H9 (cell line): Measurements from ENCODE around the gene MED27. TPM values are rescaled to one million over a fixed set of nuclear protein-coding genes. Genes with fewer than 3 reads are reported as not detected.

ENCODE experiments used
- DNase-seq: peaks from one replicate; pipeline ENCODE4 v3.0.0-alpha.2; 2017
- H2AFZ ChIP-seq: one replicate; pipeline ENCODE4 v1.6.1; 2013; ENCODE audit warnings: mild to moderate bottlenecking, low read length, control low read depth, moderate library complexity
- H2AK5ac ChIP-seq: 2 replicates; pipeline ENCODE4 v1.6.1; 2013; ENCODE audit warnings: low read length, control low read depth, mixed read lengths; ENCODE audit not compliant: insufficient read length
- H2BK120ac ChIP-seq: one replicate; pipeline ENCODE4 v1.6.1; 2013; ENCODE audit warnings: low read depth, mild to moderate bottlenecking, low read length, control low read depth, inconsistent platforms; ENCODE audit not compliant: poor library complexity, severe bottlenecking
- H2BK12ac ChIP-seq: 2 replicates; pipeline ENCODE4 v1.6.1; 2013; ENCODE audit warnings: low read length, control low read depth, mixed read lengths, low read depth; ENCODE audit not compliant: insufficient read length
- H2BK15ac ChIP-seq: 2 replicates; pipeline ENCODE4 v1.6.1; 2013; ENCODE audit warnings: low read depth, low read length, control low read depth
- H2BK20ac ChIP-seq: one replicate; pipeline ENCODE4 v1.6.1; 2013; ENCODE audit warnings: low read depth, mild to moderate bottlenecking, low read length, control low read depth, inconsistent platforms; ENCODE audit not compliant: poor library complexity, severe bottlenecking
- H2BK5ac ChIP-seq: 2 replicates; pipeline ENCODE4 v1.6.1; 2013; ENCODE audit warnings: low read length, control low read depth, mixed read lengths; ENCODE audit not compliant: insufficient read length
- H3K14ac ChIP-seq: 2 replicates; pipeline ENCODE4 v1.6.1; 2013; ENCODE audit warnings: low read length, control low read depth; ENCODE audit not compliant: insufficient read depth
- H3K18ac ChIP-seq: 2 replicates; pipeline ENCODE4 v1.6.1; 2013; ENCODE audit warnings: low read depth, mild to moderate bottlenecking, mixed read lengths, low read length, control low read depth; ENCODE audit not compliant: insufficient read length
- H3K23ac ChIP-seq: 2 replicates; pipeline ENCODE4 v1.6.1; 2013; ENCODE audit warnings: low read length, control low read depth, mixed read lengths, low read depth; ENCODE audit not compliant: insufficient read length
- H3K23me2 ChIP-seq: 2 replicates; pipeline ENCODE4 v1.6.1; 2013; ENCODE audit warnings: low read depth, mild to moderate bottlenecking, mixed read lengths, low read length, control low read depth; ENCODE audit not compliant: insufficient read length, poor library complexity, severe bottlenecking
- H3K27ac ChIP-seq: 2 replicates; pipeline ENCODE4 v1.5.1; 2013; ENCODE audit warnings: low read length, control low read depth, mixed read lengths, low read depth; ENCODE audit not compliant: insufficient read length
- H3K27me3 ChIP-seq: 2 replicates; pipeline ENCODE4 v1.6.1; 2013; ENCODE audit warnings: low read length, control low read depth, inconsistent platforms; ENCODE audit not compliant: insufficient read depth
- H3K4ac ChIP-seq: 2 replicates; pipeline ENCODE4 v1.6.1; 2013; ENCODE audit warnings: low read depth, mild to moderate bottlenecking, control low read depth, inconsistent platforms, low read length, moderate library complexity
- H3K4me1 ChIP-seq: 2 replicates; pipeline ENCODE4 v1.6.1; 2013; ENCODE audit warnings: low read length, control low read depth, inconsistent platforms; ENCODE audit not compliant: insufficient read depth
- H3K4me2 ChIP-seq: 2 replicates; pipeline ENCODE4 v1.6.1; 2013; ENCODE audit warnings: low read length, control low read depth, mixed read lengths; ENCODE audit not compliant: insufficient read length, insufficient read depth
- H3K56ac ChIP-seq: 2 replicates; pipeline ENCODE4 v1.6.1; 2013; ENCODE audit warnings: low read depth, mild to moderate bottlenecking, mixed read lengths, low read length, control low read depth; ENCODE audit not compliant: insufficient read length
- H3K79me1 ChIP-seq: 2 replicates; pipeline ENCODE4 v1.6.1; 2013; ENCODE audit warnings: low read depth, mild to moderate bottlenecking, moderate library complexity, low read length, control low read depth, inconsistent platforms; ENCODE audit not compliant: insufficient read depth, poor library complexity, severe bottlenecking
- H3K79me2 ChIP-seq: 2 replicates; pipeline ENCODE4 v1.6.1; 2013; ENCODE audit warnings: low read length, control low read depth, inconsistent platforms; ENCODE audit not compliant: insufficient read depth
- H3K9ac ChIP-seq: 2 replicates; pipeline ENCODE4 v1.6.1; 2013; ENCODE audit warnings: low read length, control low read depth, mixed read lengths; ENCODE audit not compliant: insufficient read length; ENCODE audit errors: extremely low read depth
- H3K9me3 ChIP-seq: one replicate; pipeline ENCODE4 v1.6.1; 2013; ENCODE audit warnings: low read depth, low read length, inconsistent platforms; ENCODE audit not compliant: control insufficient read depth
- H3T11ph ChIP-seq: one replicate; pipeline ENCODE4 v1.6.1; 2013; ENCODE audit warnings: mild to moderate bottlenecking, low read length, control low read depth, inconsistent platforms
- H4K20me1 ChIP-seq: one replicate; pipeline ENCODE4 v1.6.1; 2013; ENCODE audit not compliant: control insufficient read depth, insufficient read length, insufficient read depth
- H4K5ac ChIP-seq: 2 replicates; pipeline ENCODE4 v1.6.1; 2013; ENCODE audit warnings: low read depth, mild to moderate bottlenecking, mixed read lengths, low read length, control low read depth; ENCODE audit not compliant: insufficient read length
- H4K8ac ChIP-seq: replicated peaks from 2 replicates; pipeline ENCODE4 v1.6.1; 2013; ENCODE audit warnings: low read length, control low read depth, mixed read lengths, low read depth; ENCODE audit not compliant: insufficient read length
- H4K91ac ChIP-seq: 2 replicates; pipeline ENCODE4 v1.6.1; 2013; ENCODE audit warnings: low read depth, mild to moderate bottlenecking, moderate library complexity, mixed read lengths, low read length, control low read depth; ENCODE audit not compliant: insufficient read length
- H3K27ac Mint-ChIP-seq, 3 experiments: 2 replicates in 2 of 3; 3 replicates in 1 of 3; pipeline ENCODE4 v1.8.0; 2020 to 2021; ENCODE audit warnings: mixed read lengths in 3 of 3, mild to moderate bottlenecking in 1 of 3, moderate library complexity in 1 of 3
- H3K27me3 Mint-ChIP-seq: 2 replicates; pipeline ENCODE4 v1.8.0; 2021; ENCODE audit warnings: low read depth, mild to moderate bottlenecking, moderate library complexity, mixed read lengths
- H3K36me3 Mint-ChIP-seq, 3 experiments: 2 replicates in 2 of 3; 3 replicates in 1 of 3; pipeline ENCODE4 v1.8.0; 2020 to 2021; ENCODE audit warnings: low read depth in 3 of 3, mixed read lengths in 3 of 3; ENCODE audit not compliant: insufficient read depth in 1 of 3
- H3K4me1 Mint-ChIP-seq, 2 experiments: 2 replicates each; pipeline ENCODE4 v1.8.0; 2020; ENCODE audit warnings: mixed read lengths in 2 of 2
- H3K4me3 Mint-ChIP-seq, 2 experiments: 2 replicates in 1 of 2; 3 replicates in 1 of 2; pipeline ENCODE4 v1.8.0; 2020 to 2021; ENCODE audit warnings: mild to moderate bottlenecking in 2 of 2, mixed read lengths in 2 of 2, moderate library complexity in 1 of 2
- H3K9me3 Mint-ChIP-seq, 2 experiments: 2 replicates in 1 of 2; 3 replicates in 1 of 2; pipeline ENCODE4 v1.8.0; 2020; ENCODE audit warnings: mild to moderate bottlenecking in 2 of 2, mixed read lengths in 2 of 2, moderate library complexity in 1 of 2
- WGBS: extraction: QIAGEN DNeasy Blood & Tissue Kit; methylation state at CpG from one replicate; pipeline ENCODE4 v1.1.7; 2013; ENCODE audit warnings: missing lambda C conversion rate, low lambda C conversion rate, mixed read lengths; ENCODE audit not compliant: insufficient read length; ENCODE audit errors: extremely low coverage; 5-methylcytosine and 5-hydroxymethylcytosine counted together
- total RNA-seq: library from RNA; stranded (reverse); gene quantifications from 2 replicates; pipeline ENCODE4 v1.2.1, GENCODE V29; 2021
- TF ChIP-seq, protein P1 (sequence below): fragments of 200-600 bp; sonication (generic); conservative IDR thresholded peaks from 3 replicates; pipeline ENCODE4 v1.8.0; 2021; ENCODE audit warnings: antibody characterized with exemption, mild to moderate bottlenecking

The MED27 gene
- total RNA-seq, 1 experiment from 2014 or later = 33.5 TPM

DNA sequence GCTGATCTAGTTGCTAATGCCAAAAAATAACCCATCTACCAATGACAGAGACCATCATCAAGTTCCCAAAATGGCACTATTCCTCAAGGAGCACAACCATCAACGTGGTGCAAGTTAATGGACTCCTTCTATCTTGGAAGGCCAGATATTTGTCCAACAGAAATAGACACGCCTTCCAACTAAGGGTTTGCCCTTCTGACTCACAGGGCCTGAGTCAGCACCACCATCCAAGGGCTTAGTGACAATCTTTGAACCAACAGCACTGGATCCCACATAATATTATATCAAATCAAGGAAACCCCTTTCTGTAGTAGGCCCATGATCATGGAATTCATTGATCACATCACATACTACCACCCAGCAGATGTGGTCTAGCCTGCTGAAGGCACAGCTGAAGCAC lies 84.3 kb downstream of the MED27 start:
- Histone ChIP-seq H4K91ac (no peak overlapping the region), H3K23me2 (no peaks in the 10 kb centered on the region), H2BK20ac (no peak overlapping the region), H3K27me3 (no peaks in the 10 kb centered on the region), H3K4me2 (no peak overlapping the region), H2BK15ac (no peak overlapping the region), H3T11ph (no peak overlapping the region), H2AFZ (no peak overlapping the region), H4K20me1 (no peaks in the 10 kb centered on the region), H3K9ac (no peak overlapping the region), H3K56ac (no peak overlapping the region), H4K8ac (no peak overlapping the region), H3K79me2 (no peaks in the 10 kb centered on the region), H2BK12ac (no peak overlapping the region), H2AK5ac (no peak overlapping the region), H2BK5ac (no peak overlapping the region), H3K4ac (no peak overlapping the region), H3K14ac (no peak overlapping the region), H3K79me1 (peaks cover 3% of the 10 kb centered on the region), H2BK120ac (no peak overlapping the region), H3K9me3 (no peaks in the 10 kb centered on the region), H3K27ac (no peak overlapping the region), H4K5ac (no peak overlapping the region), H3K18ac (no peak overlapping the region), H3K23ac (no peak overlapping the region), H3K4me1 (no peaks in the 10 kb centered on the region)
- peaks cover 0 to 12% (median 6%) of the 10 kb centered on the region in 3 experiments; a peak in 4 of 7 replicates for H3K36me3 Mint-ChIP-seq
- DNase-seq = no peak
- no peaks in the 10 kb centered on the region; the same call in 1 of the 2 replicates for H3K27me3 Mint-ChIP-seq
- peaks cover 14 to 20% of the 10 kb centered on the region in 2 experiments for H3K4me1 Mint-ChIP-seq
- no peak overlapping the region for H3K4me3 Mint-ChIP-seq
- no peak overlapping the region for H3K27ac Mint-ChIP-seq
- TF ChIP-seq, protein P1, sequence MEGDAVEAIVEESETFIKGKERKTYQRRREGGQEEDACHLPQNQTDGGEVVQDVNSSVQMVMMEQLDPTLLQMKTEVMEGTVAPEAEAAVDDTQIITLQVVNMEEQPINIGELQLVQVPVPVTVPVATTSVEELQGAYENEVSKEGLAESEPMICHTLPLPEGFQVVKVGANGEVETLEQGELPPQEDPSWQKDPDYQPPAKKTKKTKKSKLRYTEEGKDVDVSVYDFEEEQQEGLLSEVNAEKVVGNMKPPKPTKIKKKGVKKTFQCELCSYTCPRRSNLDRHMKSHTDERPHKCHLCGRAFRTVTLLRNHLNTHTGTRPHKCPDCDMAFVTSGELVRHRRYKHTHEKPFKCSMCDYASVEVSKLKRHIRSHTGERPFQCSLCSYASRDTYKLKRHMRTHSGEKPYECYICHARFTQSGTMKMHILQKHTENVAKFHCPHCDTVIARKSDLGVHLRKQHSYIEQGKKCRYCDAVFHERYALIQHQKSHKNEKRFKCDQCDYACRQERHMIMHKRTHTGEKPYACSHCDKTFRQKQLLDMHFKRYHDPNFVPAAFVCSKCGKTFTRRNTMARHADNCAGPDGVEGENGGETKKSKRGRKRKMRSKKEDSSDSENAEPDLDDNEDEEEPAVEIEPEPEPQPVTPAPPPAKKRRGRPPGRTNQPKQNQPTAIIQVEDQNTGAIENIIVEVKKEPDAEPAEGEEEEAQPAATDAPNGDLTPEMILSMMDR = no peak
- no peaks in the 10 kb centered on the region for H3K9me3 Mint-ChIP-seq
- WGBS = no CpG with 5 or more reads among the region's 2 CpGs
